Skin of body (tissue), 2 donors: ENCODE data around the gene SCARF2. TPM values are rescaled to one million over a fixed set of nuclear protein-coding genes. Genes with fewer than 3 reads are reported as not detected.
"Not testable (repeated sequence)": the region's sequence is repeated elsewhere in the genome, so short reads cannot be mapped to it uniquely, and the experiment has no call there.

Source experiments
- DNase-seq: peaks from one replicate; lab custom pipeline; 2025; lab: John Stamatoyannopoulos, UW
- total RNA-seq: library from RNA; depleted of rRNA; stranded (reverse); fragments of >200 nt; gene quantifications from one replicate; pipeline ENCODE4 v1.2.3, GENCODE V29; 2014

SCARF2 gene
- total RNA-seq, 1 donor from 2014 or later = 10.3 TPM

GRCh38 chr22:20459862-20460261 lies 22.2 kb upstream of the SCARF2 start:
- DNase-seq = no peak

- no peak for DNase-seq
Measured at GRCh38 chr22:20459152-20459542, 21.5 kb upstream of the SCARF2 start.

- DNase-seq = no peak
Measured at GRCh38 chr22:20458530-20459151, 21.0 kb upstream of the SCARF2 start.

GRCh38 chr22:20457506-20458240 lies 20.0 kb upstream of the SCARF2 start:
- no peak for DNase-seq

- no peak for DNase-seq
Measured at GRCh38 chr22:20456722-20457076, 19.1 kb upstream of the SCARF2 start.

- peak; percentile 88 for DNase-seq
Measured at GRCh38 chr22:20456064-20456721, 18.6 kb upstream of the SCARF2 start.

GRCh38 chr22:20455709-20456063 lies 18.1 kb upstream of the SCARF2 start:
- DNase-seq = no peak

GRCh38 chr22:20453222-20453621 lies 15.6 kb upstream of the SCARF2 start:
- no peak for DNase-seq

GRCh38 chr22:20451920-20452319 lies 14.3 kb upstream of the SCARF2 start:
- DNase-seq = no peak

GRCh38 chr22:20451129-20451778 lies 13.6 kb upstream of the SCARF2 start:
- DNase-seq = not testable (repeated sequence)

- no peak for DNase-seq
Measured at GRCh38 chr22:20450551-20450906, 12.9 kb upstream of the SCARF2 start.

- DNase-seq = no peak
Measured at GRCh38 chr22:20449819-20450550, 12.4 kb upstream of the SCARF2 start.

GRCh38 chr22:20448630-20449029 lies 11.0 kb upstream of the SCARF2 start:
- DNase-seq = no peak

- no peak for DNase-seq
Measured at GRCh38 chr22:20446383-20446970, 8.9 kb upstream of the SCARF2 start.

- no peak for DNase-seq
Measured at GRCh38 chr22:20444325-20444724, 6.7 kb upstream of the SCARF2 start.

GRCh38 chr22:20442485-20443284 lies 5.1 kb upstream of the SCARF2 start:
- DNase-seq = no peak

- peak; percentile 13 for DNase-seq
Measured at GRCh38 chr22:20441631-20442484, 4.2 kb upstream of the SCARF2 start.

GRCh38 chr22:20440637-20441591 lies 3.3 kb upstream of the SCARF2 start:
- no peak for DNase-seq
